Activated CD4-positive, alpha-beta memory T cell treated with anti-CD3 and anti-CD28 coated beads for 36 hours (primary cell): Measurements from ENCODE around the gene TRIM61. TPM values are rescaled to one million over a fixed set of nuclear protein-coding genes. Genes with fewer than 3 reads are reported as not detected.
"Not testable (repeated sequence)": the region's sequence is repeated elsewhere in the genome, so short reads cannot be mapped to it uniquely, and the experiment has no call there.

Experiments
- CTCF ChIA-PET: fragments of 350-600 bp; sonication (Branson Sonifier 250); formaldehyde crosslinking; loops from one replicate; lab custom pipeline; 2021; ENCODE audit warnings: antibody characterized with exemption, inconsistent platforms; lab: Charles Lee
- POLR2A ChIA-PET: fragments of 350-600 bp; sonication (Branson Sonifier 250); formaldehyde crosslinking; loops from one replicate; lab custom pipeline; 2021; ENCODE audit warnings: antibody characterized with exemption; lab: Charles Lee
- DNase-seq: peaks from one replicate; pipeline ENCODE4 v3.0.0-alpha.2; 2020
- H3K27ac Mint-ChIP-seq: one replicate; pipeline ENCODE4 v1.8.0; 2021; ENCODE audit warnings: mixed read lengths
- H3K27me3 Mint-ChIP-seq: one replicate; pipeline ENCODE4 v1.8.0; 2021; ENCODE audit warnings: mixed read lengths
- H3K36me3 Mint-ChIP-seq: one replicate; pipeline ENCODE4 v1.8.0; 2021; ENCODE audit warnings: mixed read lengths
- H3K4me1 Mint-ChIP-seq: one replicate; pipeline ENCODE4 v1.8.0; 2021; ENCODE audit warnings: low read depth, mixed read lengths
- H3K4me3 Mint-ChIP-seq: one replicate; pipeline ENCODE4 v1.8.0; 2021; ENCODE audit warnings: mild to moderate bottlenecking, mixed read lengths
- H3K9me3 Mint-ChIP-seq: one replicate; pipeline ENCODE4 v1.8.0; 2021; ENCODE audit warnings: mixed read lengths
- intact Hi-C: fragments of 100-400 bp; cut with micrococcal nuclease; formaldehyde crosslinking; loops from one replicate; pipeline ENCODE4 v1.15.1; 2023
- total RNA-seq, 2 experiments: library from RNA; stranded (reverse); gene quantifications; one replicate each; pipeline ENCODE4 v1.2.3, GENCODE V29; 2021

The TRIM61 gene
- total RNA-seq, 2 experiments from 2014 or later, result 1.0 TPM

- ChIA-PET POLR2A (no interaction called here), CTCF (no interaction called here)
- Mint-ChIP-seq H3K27ac (no peak overlapping the region), H3K27me3 (peaks cover 17% of the 10 kb centered on the region), H3K36me3 (peaks cover 5% of the 10 kb centered on the region), H3K9me3 (no peaks in the 10 kb centered on the region), H3K4me3 (no peak overlapping the region), H3K4me1 (peaks cover 9% of the 10 kb centered on the region)
- DNase-seq, result no peak
- intact Hi-C loops, result no loop called here
These were observed 24.9 kb downstream of the TRIM61 start for GRCh38 chr4:164952551-164952950.

GRCh38 chr4:164949448-164950143 is 27.9 kb downstream of the TRIM61 start:
- Mint-ChIP-seq H3K4me1 (no peaks in the 10 kb centered on the region), H3K9me3 (no peaks in the 10 kb centered on the region), H3K4me3 (no peak overlapping the region), H3K27ac (no peak overlapping the region), H3K36me3 (no peaks in the 10 kb centered on the region), H3K27me3 (peaks cover 19% of the 10 kb centered on the region)
- no peak for DNase-seq
- POLR2A ChIA-PET, result no interaction called here
- intact Hi-C loops, result no loop called here
- CTCF ChIA-PET, result interaction anchor here (0.9 kb wide), 1 partner anchor 218 kb away, joined by 3 read pairs; no protein-coding TSS in a partner anchor

- Mint-ChIP-seq H3K9me3 (no peaks in the 10 kb centered on the region), H3K4me3 (no peak overlapping the region), H3K36me3 (no peaks in the 10 kb centered on the region), H3K4me1 (no peaks in the 10 kb centered on the region), H3K27me3 (peaks cover 19% of the 10 kb centered on the region), H3K27ac (no peak overlapping the region)
- ChIA-PET CTCF (interaction anchor here (0.9 kb wide), 1 partner anchor 218 kb away, joined by 3 read pairs; no protein-coding TSS in a partner anchor), POLR2A (no interaction called here)
- intact Hi-C loops, result no loop called here
- DNase-seq, result no peak
These were observed 28.5 kb downstream of the TRIM61 start for GRCh38 chr4:164948975-164949374.

- peaks cover 19% of the 10 kb centered on the region for H3K27me3 Mint-ChIP-seq
- H3K9me3 Mint-ChIP-seq, H3K36me3 Mint-ChIP-seq, intact Hi-C loops, CTCF ChIA-PET, POLR2A ChIA-PET, DNase-seq, H3K4me1 Mint-ChIP-seq, H3K27ac Mint-ChIP-seq, H3K4me3 Mint-ChIP-seq: not testable (repeated sequence)
These were observed 29.5 kb downstream of the TRIM61 start for GRCh38 chr4:164948006-164948405.

- Mint-ChIP-seq H3K4me3 (no peak overlapping the region), H3K27me3 (peaks cover 16% of the 10 kb centered on the region), H3K27ac (no peak overlapping the region), H3K36me3 (no peaks in the 10 kb centered on the region), H3K4me1 (no peaks in the 10 kb centered on the region), H3K9me3 (no peaks in the 10 kb centered on the region)
- ChIA-PET POLR2A (no interaction called here), CTCF (no interaction called here)
- intact Hi-C loops, result no loop called here
- DNase-seq, result no peak
These were observed 30.6 kb downstream of the TRIM61 start for GRCh38 chr4:164946810-164947209.

GRCh38 chr4:164945146-164945545 is 32.3 kb downstream of the TRIM61 start:
- no peak overlapping the region for H3K27ac Mint-ChIP-seq
- ChIA-PET POLR2A (no interaction called here), CTCF (no interaction called here)
- no peaks in the 10 kb centered on the region for H3K4me1 Mint-ChIP-seq
- no peaks in the 10 kb centered on the region for H3K9me3 Mint-ChIP-seq
- H3K4me3 Mint-ChIP-seq, result no peak overlapping the region
- H3K27me3 Mint-ChIP-seq, result peaks cover 9% of the 10 kb centered on the region
- no peak for DNase-seq
- intact Hi-C loops, result no loop called here
- no peaks in the 10 kb centered on the region for H3K36me3 Mint-ChIP-seq

- H3K4me3 Mint-ChIP-seq, result no peak overlapping the region
- no peak overlapping the region for H3K27ac Mint-ChIP-seq
- intact Hi-C loops, result no loop called here
- CTCF ChIA-PET, result no interaction called here
- POLR2A ChIA-PET, result no interaction called here
- no peak for DNase-seq
- H3K36me3 Mint-ChIP-seq, result no peaks in the 10 kb centered on the region
- no peaks in the 10 kb centered on the region for H3K4me1 Mint-ChIP-seq
- H3K27me3 Mint-ChIP-seq, result peaks cover 12% of the 10 kb centered on the region
- H3K9me3 Mint-ChIP-seq, result no peaks in the 10 kb centered on the region
These were observed 34.3 kb downstream of the TRIM61 start for GRCh38 chr4:164943192-164943591.

GRCh38 chr4:164937576-164938270 is 39.7 kb downstream of the TRIM61 start:
- Mint-ChIP-seq H3K27ac (no peak overlapping the region), H3K4me1 (no peaks in the 10 kb centered on the region), H3K36me3 (no peaks in the 10 kb centered on the region), H3K27me3 (peaks cover 18% of the 10 kb centered on the region), H3K4me3 (no peak overlapping the region), H3K9me3 (no peaks in the 10 kb centered on the region)
- POLR2A ChIA-PET, result no interaction called here
- DNase-seq, result no peak
- CTCF ChIA-PET, result no interaction called here
- intact Hi-C loops, result no loop called here

GRCh38 chr4:164935865-164936606 is 41.4 kb downstream of the TRIM61 start:
- CTCF ChIA-PET, H3K4me1 Mint-ChIP-seq, POLR2A ChIA-PET, H3K4me3 Mint-ChIP-seq, DNase-seq, H3K36me3 Mint-ChIP-seq, H3K9me3 Mint-ChIP-seq, H3K27ac Mint-ChIP-seq, intact Hi-C loops: not testable (repeated sequence)
- H3K27me3 Mint-ChIP-seq, result peaks cover 21% of the 10 kb centered on the region

GRCh38 chr4:164935363-164935762 is 42.1 kb downstream of the TRIM61 start:
- H3K27ac Mint-ChIP-seq, result no peak overlapping the region
- no peak overlapping the region for H3K4me3 Mint-ChIP-seq
- ChIA-PET CTCF (no interaction called here), POLR2A (no interaction called here)
- H3K36me3 Mint-ChIP-seq, result no peaks in the 10 kb centered on the region
- intact Hi-C loops, result no loop called here
- no peaks in the 10 kb centered on the region for H3K9me3 Mint-ChIP-seq
- H3K27me3 Mint-ChIP-seq, result peaks cover 24% of the 10 kb centered on the region
- no peaks in the 10 kb centered on the region for H3K4me1 Mint-ChIP-seq
- no peak for DNase-seq

- H3K27ac Mint-ChIP-seq, result no peak overlapping the region
- CTCF ChIA-PET, result no interaction called here
These were observed 44.2 kb downstream of the TRIM61 start for GRCh38 chr4:164933244-164933643.

GRCh38 chr4:164931551-164932324 is 45.7 kb downstream of the TRIM61 start:
- no peaks in the 10 kb centered on the region for H3K4me1 Mint-ChIP-seq
- intact Hi-C loops, result no loop called here
- DNase-seq, result no peak
- H3K4me3 Mint-ChIP-seq, result no peak overlapping the region
- H3K9me3 Mint-ChIP-seq, result no peaks in the 10 kb centered on the region
- no peak overlapping the region for H3K27ac Mint-ChIP-seq
- ChIA-PET CTCF (no interaction called here), POLR2A (no interaction called here)
- H3K36me3 Mint-ChIP-seq, result no peaks in the 10 kb centered on the region
- peaks cover 15% of the 10 kb centered on the region for H3K27me3 Mint-ChIP-seq

More at GRCh38 chr4:164933244-164933643, 44.2 kb downstream of the TRIM61 start:
- DNase-seq, result no peak
- H3K36me3 Mint-ChIP-seq, result no peaks in the 10 kb centered on the region
- no peaks in the 10 kb centered on the region for H3K9me3 Mint-ChIP-seq
- H3K4me3 Mint-ChIP-seq, result no peak overlapping the region
- intact Hi-C loops, result no loop called here
- POLR2A ChIA-PET, result no interaction called here
- peaks cover 15% of the 10 kb centered on the region for H3K27me3 Mint-ChIP-seq
- no peaks in the 10 kb centered on the region for H3K4me1 Mint-ChIP-seq
